Thoracic aorta (tissue), 2 donors: ENCODE measurements around the gene COQ8B. TPM values are rescaled to one million over a fixed set of nuclear protein-coding genes. Genes with fewer than 3 reads are reported as not detected.

Experiments
- ATAC-seq: fragments of 150-250 bp; one replicate; pipeline ENCODE4 v1.8.0; 2017; ENCODE audit warnings: low read depth; ENCODE audit not compliant: insufficient number of reproducible peaks, low FRiP score
- DNase-seq: peaks from one replicate; pipeline ENCODE4 v3.0.0-alpha.2; 2020; ENCODE audit warnings: low spot score
- H3K27ac ChIP-seq, 2 donors: fragments of 200-600 bp; sonication (generic); 1 replicate in 1 of 2; 2 replicates in 1 of 2; pipeline ENCODE4 v1.5.1; 2016; ENCODE audit warnings: mild to moderate bottlenecking in 2 of 2, moderate library complexity in 2 of 2
- H3K27me3 ChIP-seq: fragments of 200-600 bp; sonication (generic); replicated peaks from 2 replicates; pipeline ENCODE4 v1.6.0; 2016; ENCODE audit warnings: mild to moderate bottlenecking; ENCODE audit not compliant: insufficient read depth
- H3K36me3 ChIP-seq: fragments of 200-600 bp; sonication (generic); one replicate; pipeline ENCODE4 v1.5.1; 2016
- H3K4me1 ChIP-seq, 2 donors: fragments of 200-600 bp; sonication (generic); 1 replicate in 1 of 2; 2 replicates in 1 of 2; pipeline versions ENCODE4 v1.5.1 to v1.6.0; 2016; ENCODE audit warnings: low read depth in 2 of 2, mild to moderate bottlenecking in 1 of 2; ENCODE audit not compliant: control insufficient read depth in 1 of 2
- H3K4me3 ChIP-seq: fragments of 200-600 bp; sonication (generic); 2 replicates; pipeline ENCODE4 v1.5.1; 2016; ENCODE audit warnings: mild to moderate bottlenecking
- H3K9me3 ChIP-seq: fragments of 200-600 bp; sonication (generic); 2 replicates; pipeline ENCODE4 v1.5.1; 2016
- total RNA-seq, 2 donors: library from RNA; depleted of rRNA; stranded (reverse); fragments of >200 nt; gene quantifications; one replicate each; pipeline versions ENCODE4 v1.1.0 to v1.2.3, GENCODE V29; 2016
- TF ChIP-seq, protein P1 (sequence below): fragments of 200-600 bp; sonication (generic); IDR thresholded peaks from one replicate; pipeline ENCODE4 v1.5.1; 2019; ENCODE audit warnings: antibody characterized with exemption

COQ8B gene
- total RNA-seq, 2 donors from 2014 or later, result 53.6 to 127 TPM

DNA sequence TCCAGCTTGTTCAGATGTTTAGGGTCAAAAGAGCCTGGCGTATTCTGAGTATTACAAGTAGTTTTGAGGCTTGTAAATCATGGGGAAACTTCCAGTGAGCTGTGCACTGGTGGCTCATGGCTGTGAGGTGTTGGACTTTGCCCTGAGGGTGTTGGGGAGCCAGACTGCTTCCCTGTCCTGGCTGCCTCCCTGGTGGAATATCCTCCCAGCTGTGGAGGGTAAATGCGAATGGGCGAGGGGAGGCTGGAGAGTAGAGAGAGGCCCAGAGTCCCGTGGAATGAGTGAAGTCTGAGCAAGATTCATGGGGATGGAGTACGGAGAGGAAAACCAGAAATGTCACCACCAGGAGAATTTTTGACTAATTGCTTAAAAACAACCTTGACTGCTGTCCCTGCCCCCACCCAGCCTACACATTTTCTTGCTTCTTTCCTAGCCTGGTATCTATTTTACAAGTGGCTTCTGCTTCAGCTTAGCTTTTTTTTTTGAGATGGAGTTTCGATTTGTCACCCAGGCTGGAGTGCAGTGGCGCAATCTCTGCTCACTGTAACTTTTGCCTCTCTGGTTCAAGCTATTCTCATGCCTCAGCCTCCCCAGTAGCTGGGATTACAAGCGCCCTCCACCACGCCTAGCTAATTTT lies 38.0 kb upstream of the COQ8B start:
- Histone ChIP-seq H3K36me3 (peaks cover 27% of the 10 kb centered on the region), H3K9me3 (no peaks in the 10 kb centered on the region), H3K27me3 (no peaks in the 10 kb centered on the region), H3K4me3 (peak overlapping the region; percentile 31), H3K27ac (no peak overlapping the region), H3K4me1 (peaks cover 21 to 51% of the 10 kb centered on the region in 2 donors)
- DNase-seq, result no peak
- no peak for ATAC-seq
- TF ChIP-seq, protein P1, sequence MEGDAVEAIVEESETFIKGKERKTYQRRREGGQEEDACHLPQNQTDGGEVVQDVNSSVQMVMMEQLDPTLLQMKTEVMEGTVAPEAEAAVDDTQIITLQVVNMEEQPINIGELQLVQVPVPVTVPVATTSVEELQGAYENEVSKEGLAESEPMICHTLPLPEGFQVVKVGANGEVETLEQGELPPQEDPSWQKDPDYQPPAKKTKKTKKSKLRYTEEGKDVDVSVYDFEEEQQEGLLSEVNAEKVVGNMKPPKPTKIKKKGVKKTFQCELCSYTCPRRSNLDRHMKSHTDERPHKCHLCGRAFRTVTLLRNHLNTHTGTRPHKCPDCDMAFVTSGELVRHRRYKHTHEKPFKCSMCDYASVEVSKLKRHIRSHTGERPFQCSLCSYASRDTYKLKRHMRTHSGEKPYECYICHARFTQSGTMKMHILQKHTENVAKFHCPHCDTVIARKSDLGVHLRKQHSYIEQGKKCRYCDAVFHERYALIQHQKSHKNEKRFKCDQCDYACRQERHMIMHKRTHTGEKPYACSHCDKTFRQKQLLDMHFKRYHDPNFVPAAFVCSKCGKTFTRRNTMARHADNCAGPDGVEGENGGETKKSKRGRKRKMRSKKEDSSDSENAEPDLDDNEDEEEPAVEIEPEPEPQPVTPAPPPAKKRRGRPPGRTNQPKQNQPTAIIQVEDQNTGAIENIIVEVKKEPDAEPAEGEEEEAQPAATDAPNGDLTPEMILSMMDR, result no peak

DNA sequence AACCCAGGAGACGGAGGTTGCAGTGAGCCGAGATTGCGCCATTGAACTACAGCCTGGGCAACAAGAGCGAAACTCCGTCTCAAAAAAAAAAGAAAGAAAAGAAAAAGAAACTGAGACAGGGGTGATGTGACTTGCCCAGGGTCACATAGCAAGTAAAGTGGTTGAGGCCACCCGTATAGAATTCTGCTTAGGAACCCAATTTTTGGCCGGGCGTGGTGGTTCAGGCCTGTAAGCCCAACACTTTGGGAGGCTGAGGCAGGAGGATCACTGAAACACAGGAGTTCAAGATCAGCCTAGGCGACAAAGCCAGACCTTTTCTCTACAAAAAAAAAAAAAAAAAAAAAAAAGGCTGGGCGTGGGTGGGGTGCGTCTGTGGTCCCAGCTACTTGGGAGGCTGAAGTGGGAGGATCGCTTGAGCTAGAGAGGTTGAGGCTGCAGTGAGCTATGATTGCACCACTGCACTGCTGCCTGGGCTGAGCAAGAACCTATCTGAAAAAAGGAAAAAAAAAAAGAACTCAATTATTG lies 35.6 kb upstream of the COQ8B start:
- Histone ChIP-seq H3K27me3 (no peaks in the 10 kb centered on the region), H3K4me3 (peak overlapping the region; percentile 89), H3K9me3 (no peaks in the 10 kb centered on the region), H3K4me1 (peaks cover 24 to 59% of the 10 kb centered on the region in 2 donors), H3K27ac (no peak overlapping the region), H3K36me3 (peaks cover 3% of the 10 kb centered on the region)
- DNase-seq (no peak), ATAC-seq (no peak)
- TF ChIP-seq, protein P1, result no peak

DNA sequence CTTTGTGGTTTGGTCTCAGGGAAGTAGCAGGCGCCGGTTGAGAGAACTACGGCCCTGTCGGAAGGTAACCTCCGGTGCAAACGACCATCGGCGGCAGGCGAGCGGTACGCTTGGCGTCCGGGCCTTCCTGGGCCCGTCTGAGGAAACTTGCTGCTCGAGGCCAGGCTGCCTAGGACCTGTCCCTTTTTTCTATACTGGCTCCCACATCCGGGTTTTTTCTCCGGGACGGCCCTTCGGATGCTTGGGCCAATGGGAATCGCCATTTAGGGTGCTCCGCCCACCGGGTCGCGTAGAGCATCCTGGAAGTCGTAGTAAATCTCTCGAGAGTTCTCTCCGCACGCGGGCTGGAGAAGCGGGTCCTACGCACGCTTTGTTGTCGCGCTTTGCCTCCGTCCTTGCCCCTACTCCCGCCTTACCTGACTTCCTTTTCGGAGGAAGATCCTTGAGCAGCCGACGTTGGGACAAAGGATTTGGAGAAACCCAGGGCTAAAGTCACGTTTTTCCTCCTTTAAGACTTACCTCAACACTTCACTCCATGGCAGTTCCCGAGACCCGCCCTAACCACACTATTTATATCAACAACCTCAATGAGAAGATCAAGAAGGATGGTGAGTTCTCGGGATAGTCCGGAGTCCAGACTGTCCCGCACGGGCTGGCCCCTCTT lies 34.3 kb upstream of the COQ8B start, which contains the start of gene SNRPA:
Gene SNRPA (plus strand): TSS at position 330 of the 664 bp plus-strand sequence. CDS start 206 bp downstream, at position 536.
- no peaks in the 10 kb centered on the region for H3K36me3 ChIP-seq
- peak; percentile 93 for DNase-seq
- H3K4me1 ChIP-seq, result peaks cover 24 to 50% of the 10 kb centered on the region in 2 donors
- peak within 1 kb of the TSS; percentile 86 to 93 for H3K27ac ChIP-seq
- H3K4me3 ChIP-seq, result peak within 1 kb of the TSS; percentile 89
- peak; percentile 77 for ATAC-seq
- no peaks in the 10 kb centered on the region for H3K9me3 ChIP-seq
- H3K27me3 ChIP-seq, result no peaks in the 10 kb centered on the region
- TF ChIP-seq, protein P1, result no peak

DNA sequence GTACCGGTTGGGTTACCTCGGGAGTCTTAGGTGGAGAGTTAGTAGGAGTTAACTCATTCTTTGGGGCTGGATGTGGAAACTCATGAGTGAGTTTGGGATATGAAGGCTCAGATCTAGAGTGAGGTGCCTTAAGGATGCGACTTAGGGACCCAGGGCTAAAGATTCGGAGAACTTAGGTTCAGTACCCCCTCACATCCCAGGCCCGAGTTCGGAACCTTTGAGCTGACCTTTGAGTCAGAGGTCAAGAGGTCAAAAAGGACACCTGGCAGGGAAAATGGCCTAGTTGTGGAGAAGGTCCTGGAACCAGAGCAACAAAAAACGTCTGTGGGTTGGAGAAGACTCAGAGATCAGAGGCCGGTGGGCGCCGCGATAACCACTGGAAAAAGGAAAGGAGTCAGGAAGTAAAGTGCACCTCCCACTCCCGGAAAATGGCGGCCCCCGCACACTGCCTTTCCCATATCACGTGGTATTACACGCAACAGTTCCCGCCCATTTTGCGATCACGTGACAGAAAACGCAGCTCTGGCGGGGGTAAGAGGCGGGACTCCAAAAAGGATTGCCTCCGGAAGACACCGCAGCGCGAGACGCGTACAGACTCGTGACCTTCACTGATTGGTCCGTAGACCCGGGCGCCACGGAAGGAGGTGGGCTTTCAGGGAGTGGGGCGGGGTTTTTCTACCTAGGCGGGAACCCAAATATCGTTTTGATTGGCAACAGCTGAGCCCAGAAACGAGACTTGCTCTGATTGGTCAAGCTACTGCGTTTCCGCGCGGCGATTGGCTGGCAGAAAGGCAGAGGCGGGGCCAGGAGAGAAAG lies 33.6 kb upstream of the COQ8B start, which contains the start of gene ACTMAP:
Gene ACTMAP (minus strand): TSS at position 420 of the 816 bp plus-strand sequence. CDS start 674 bp downstream, outside the sequence.
- peak within 1 kb of the TSS; percentile 86 to 93 for H3K27ac ChIP-seq
- DNase-seq, result peak; percentile 99
- ATAC-seq, result peak; percentile 96
- H3K27me3 ChIP-seq, result no peaks in the 10 kb centered on the region
- H3K4me3 ChIP-seq, result peak within 1 kb of the TSS; percentile 89
- peaks cover 22 to 50% of the 10 kb centered on the region in 2 donors for H3K4me1 ChIP-seq
- H3K9me3 ChIP-seq, result no peaks in the 10 kb centered on the region
- no peaks in the 10 kb centered on the region for H3K36me3 ChIP-seq
- TF ChIP-seq, protein P1, result no peak
